Bronchial epithelial cell (primary cell): ENCODE results near the gene ANTXR1. TPM values are rescaled to one million over a fixed set of nuclear protein-coding genes. Genes with fewer than 3 reads are reported as not detected.

Source experiments
- DNase-seq: peaks from one replicate; pipeline ENCODE4 v3.0.0-alpha.2; 2010; ENCODE audit warnings: low read depth
- FAIRE-seq: peaks from 2 replicates; lab custom pipeline; 2011; peaks lifted over from hg19 to GRCh38; lab: Jason Lieb, UNC
- H3K27me3 ChIP-seq: 2 replicates; pipeline ENCODE4 v1.5.1; 2011; ENCODE audit warnings: low read length; ENCODE audit not compliant: control insufficient read depth, insufficient read depth
- H3K36me3 ChIP-seq: 2 replicates; pipeline ENCODE4 v1.5.1; 2011; ENCODE audit warnings: low read length; ENCODE audit not compliant: control insufficient read depth, insufficient read depth
- H3K4me3 ChIP-seq: 2 replicates; pipeline ENCODE4 v1.5.1; 2011; ENCODE audit warnings: mild to moderate bottlenecking, low read depth, low read length, control low read depth
- total RNA-seq: library from RNA; depleted of rRNA; stranded (reverse); fragments of >200 nt; gene quantifications from 2 replicates; pipeline ENCODE4 v1.2.1, GENCODE V29; 2014
- TF ChIP-seq, protein P1 (sequence below): IDR thresholded peaks from 2 replicates; pipeline ENCODE4 v1.5.1; 2011; ENCODE audit warnings: mild to moderate bottlenecking, moderate library complexity, low read length, control low read depth, inconsistent platforms; ENCODE audit not compliant: insufficient read depth, severe bottlenecking

ANTXR1 gene
- total RNA-seq, 1 donor from 2014 or later: 3.7 TPM

- Histone ChIP-seq H3K4me3 (no peak overlapping the region), H3K36me3 (no peaks in the 10 kb centered on the region), H3K27me3 (peaks cover 7% of the 10 kb centered on the region)
- FAIRE-seq (no peak), DNase-seq (no peak)
- TF ChIP-seq, protein P1, sequence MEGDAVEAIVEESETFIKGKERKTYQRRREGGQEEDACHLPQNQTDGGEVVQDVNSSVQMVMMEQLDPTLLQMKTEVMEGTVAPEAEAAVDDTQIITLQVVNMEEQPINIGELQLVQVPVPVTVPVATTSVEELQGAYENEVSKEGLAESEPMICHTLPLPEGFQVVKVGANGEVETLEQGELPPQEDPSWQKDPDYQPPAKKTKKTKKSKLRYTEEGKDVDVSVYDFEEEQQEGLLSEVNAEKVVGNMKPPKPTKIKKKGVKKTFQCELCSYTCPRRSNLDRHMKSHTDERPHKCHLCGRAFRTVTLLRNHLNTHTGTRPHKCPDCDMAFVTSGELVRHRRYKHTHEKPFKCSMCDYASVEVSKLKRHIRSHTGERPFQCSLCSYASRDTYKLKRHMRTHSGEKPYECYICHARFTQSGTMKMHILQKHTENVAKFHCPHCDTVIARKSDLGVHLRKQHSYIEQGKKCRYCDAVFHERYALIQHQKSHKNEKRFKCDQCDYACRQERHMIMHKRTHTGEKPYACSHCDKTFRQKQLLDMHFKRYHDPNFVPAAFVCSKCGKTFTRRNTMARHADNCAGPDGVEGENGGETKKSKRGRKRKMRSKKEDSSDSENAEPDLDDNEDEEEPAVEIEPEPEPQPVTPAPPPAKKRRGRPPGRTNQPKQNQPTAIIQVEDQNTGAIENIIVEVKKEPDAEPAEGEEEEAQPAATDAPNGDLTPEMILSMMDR: no peak
Observed at GRCh38 chr2:69271831-69272257, 258.9 kb downstream of the ANTXR1 start.

- peaks cover 7% of the 10 kb centered on the region for H3K27me3 ChIP-seq
- no peak overlapping the region for H3K4me3 ChIP-seq
- no peak for FAIRE-seq
- no peak for DNase-seq
- TF ChIP-seq, protein P1: peak; percentile 6
- no peaks in the 10 kb centered on the region for H3K36me3 ChIP-seq
Observed at GRCh38 chr2:69272803-69273471, 260.0 kb downstream of the ANTXR1 start.

DNA sequence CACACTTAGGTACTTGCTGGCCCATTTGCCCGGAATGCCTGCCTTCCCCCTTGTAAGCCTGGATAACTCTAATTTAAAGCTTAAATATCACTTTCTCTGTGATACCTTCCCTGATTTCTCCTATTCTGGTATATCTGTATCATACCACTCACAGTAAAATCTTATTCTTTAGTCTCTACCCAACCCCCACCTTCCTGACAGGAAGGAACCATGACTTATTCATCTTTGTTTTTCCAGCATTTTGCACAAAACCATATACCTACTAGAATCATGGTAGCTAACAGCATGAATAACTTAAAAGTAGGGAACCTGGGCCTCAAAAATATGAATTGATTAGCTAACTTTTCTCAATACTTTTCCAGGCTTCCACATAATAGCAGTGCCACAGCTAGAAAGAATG, 262.5 kb downstream of the ANTXR1 start:
- Histone ChIP-seq H3K36me3 (no peaks in the 10 kb centered on the region), H3K27me3 (peaks cover 7% of the 10 kb centered on the region), H3K4me3 (no peak overlapping the region)
- TF ChIP-seq, protein P1: no peak
- DNase-seq (no peak), FAIRE-seq (no peak)

DNA sequence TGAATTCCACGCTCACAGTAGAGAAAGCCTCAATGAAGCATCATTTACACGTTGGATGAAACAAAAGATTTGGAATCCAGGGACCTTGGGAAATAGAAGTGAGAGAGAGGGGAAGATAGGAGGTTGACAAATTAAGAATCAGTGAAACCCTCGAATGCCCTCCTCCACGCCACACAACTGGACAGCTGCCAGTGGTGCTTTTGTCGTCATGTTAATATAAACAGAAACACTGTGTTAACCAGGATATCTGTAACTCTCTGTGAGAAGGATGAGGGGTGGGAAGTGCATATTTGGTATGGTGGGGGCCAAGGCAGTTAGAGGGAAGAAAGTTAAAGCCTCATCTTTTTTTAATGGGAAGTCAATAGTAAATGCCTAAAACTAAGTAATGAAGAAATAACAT, 265.4 kb downstream of the ANTXR1 start:
- TF ChIP-seq, protein P1: no peak

DNA sequence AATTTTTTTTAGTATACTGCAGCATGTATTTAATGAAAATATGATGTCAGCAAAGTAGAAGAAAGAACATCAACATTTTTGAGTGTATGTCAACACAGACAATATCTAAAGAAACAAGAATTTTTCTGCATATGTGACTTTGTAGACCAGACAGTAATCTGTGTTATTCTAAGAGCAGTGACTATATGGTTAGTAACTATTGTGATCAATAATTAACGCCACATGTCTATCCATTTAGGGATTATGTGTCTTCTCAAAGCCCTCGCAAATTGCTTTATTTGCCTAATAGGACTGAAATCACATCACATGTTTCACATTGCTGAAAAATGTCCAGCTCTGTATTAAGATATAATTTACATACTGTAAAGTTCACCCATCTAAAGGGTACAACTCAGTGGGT, 266.2 kb downstream of the ANTXR1 start:
- FAIRE-seq: no peak
- TF ChIP-seq, protein P1: no peak
- DNase-seq: no peak
- H3K36me3 ChIP-seq: no peaks in the 10 kb centered on the region
- peaks cover 2% of the 10 kb centered on the region for H3K27me3 ChIP-seq
- H3K4me3 ChIP-seq: no peak overlapping the region

More for the DNA sequence above, 265.4 kb downstream of the ANTXR1 start:
- no peak overlapping the region for H3K4me3 ChIP-seq
- peaks cover 2% of the 10 kb centered on the region for H3K27me3 ChIP-seq
- DNase-seq (no peak), FAIRE-seq (no peak)
- H3K36me3 ChIP-seq: no peaks in the 10 kb centered on the region
